GM18909 (cell line): ENCODE measurements around the gene OR2W1.

Experiments used
- ATAC-seq: cut with Tn5 transposase; IDR thresholded peaks from one replicate; pipeline ENCODE4 v1.9.1; 2021; ENCODE audit warnings: mild to moderate bottlenecking; ENCODE audit not compliant: unreplicated experiment, poor library complexity

Gene OR2W1

DNA sequence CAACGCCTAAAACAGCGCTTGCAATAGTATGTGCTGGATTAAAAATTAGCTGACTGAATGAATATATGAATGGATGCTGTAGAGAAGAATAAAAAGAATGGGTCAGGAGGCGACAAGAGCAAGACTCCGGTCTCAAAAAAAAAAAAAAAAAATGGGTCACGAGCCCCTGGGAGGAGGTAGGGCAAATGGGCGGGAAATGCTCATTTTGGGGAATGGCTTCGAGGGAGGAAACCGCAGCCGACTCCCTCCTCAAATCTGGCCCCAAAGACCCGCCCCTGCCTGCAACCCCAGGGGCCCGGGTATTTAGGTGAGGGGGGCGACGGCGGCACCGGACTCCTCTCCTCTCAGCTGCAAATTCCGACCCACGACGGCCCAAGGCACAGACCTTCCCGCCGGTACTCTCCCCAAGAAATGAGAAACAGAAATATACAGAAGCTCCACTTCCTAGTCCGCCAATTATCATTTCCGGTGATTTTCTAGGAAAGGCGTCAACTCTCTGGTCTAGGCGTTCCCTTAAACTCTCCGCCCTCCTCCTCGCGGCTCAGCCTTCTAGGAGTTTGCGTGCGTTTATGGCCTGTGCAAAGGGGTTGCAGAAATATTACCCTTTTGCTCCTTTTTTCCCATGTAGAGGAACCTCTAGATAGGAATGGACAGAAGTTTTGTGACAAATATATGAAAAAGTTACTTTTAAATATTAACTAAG, 39.6 kb downstream of the OR2W1 start, which contains the start of gene ZNF311:
TSS of gene ZNF311 (minus strand) at position 133 of the 703 bp plus-strand sequence. CDS start 1,361 bp downstream, outside the sequence.
- ATAC-seq = no peak

GRCh38 chr6:28996844-28997510, 48.0 kb downstream of the OR2W1 start:
- ATAC-seq = no peak

GRCh38 chr6:28995093-28995650, 49.8 kb downstream of the OR2W1 start:
- ATAC-seq = no peak
